Stimulated activated naive CD4-positive, alpha-beta T cell treated with Interleukin-2 at 50 U/mL for 16 hours (primary cell): ENCODE measurements around the gene FBXO24.

ENCODE experiments used
- DNase-seq: peaks from one replicate; lab custom pipeline; 2025; lab: John Stamatoyannopoulos, UW

FBXO24 gene

GRCh38 chr7:100574362-100575205 is 11.5 kb upstream of the FBXO24 start:
- no peak for DNase-seq

DNA sequence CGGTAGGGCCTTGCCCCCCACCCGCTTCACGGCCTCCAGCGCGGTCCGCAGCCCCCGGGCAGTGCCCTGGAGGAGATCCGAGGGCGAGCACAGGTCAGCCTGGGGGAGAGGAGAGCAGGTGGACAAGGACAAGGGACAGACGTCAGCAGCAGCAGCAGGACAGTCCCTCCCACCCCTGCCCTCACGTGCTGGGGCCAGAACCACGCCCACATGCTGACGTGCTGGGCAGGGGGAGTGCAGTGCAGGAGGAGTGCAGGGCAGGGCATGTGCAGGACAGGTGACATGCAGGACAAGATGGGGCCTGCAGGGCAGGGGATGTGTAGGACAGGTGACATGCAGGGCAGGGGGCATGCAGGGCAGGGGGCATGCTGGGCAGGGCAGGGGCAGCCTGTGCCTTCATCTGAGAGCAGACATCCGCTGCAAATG is 10.9 kb upstream of the FBXO24 start:
- DNase-seq = no peak

DNA sequence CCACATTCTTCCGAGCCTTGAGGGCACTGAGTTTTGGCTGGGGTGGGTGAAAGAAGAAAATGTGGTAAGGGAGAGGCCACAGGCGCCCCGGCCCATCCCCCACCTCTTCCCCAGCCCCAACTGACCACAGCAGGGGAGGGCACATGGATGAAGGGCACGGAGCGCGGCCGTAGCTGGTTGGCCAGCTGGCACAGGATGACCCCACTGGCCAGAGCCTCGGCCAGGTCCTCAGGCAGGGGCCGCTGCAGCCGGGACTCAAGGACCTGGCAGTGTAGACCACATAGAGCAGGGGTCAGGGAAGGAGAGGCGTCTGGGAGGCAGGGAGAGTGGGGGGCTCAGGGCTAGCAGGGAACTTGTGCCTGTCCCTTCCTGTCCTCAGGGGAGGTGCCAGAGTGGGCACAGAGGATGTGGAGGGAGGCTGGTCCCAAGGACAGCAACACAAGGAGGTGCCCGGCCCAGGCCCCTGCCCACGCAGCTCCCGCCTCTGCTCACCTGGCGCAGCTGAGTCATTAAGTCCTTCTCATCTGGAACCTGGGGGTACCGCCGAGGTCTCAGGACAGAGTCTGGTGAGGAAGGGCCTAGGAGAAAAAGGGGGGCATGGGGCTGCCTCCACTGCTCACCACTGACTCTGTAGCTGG is 10.3 kb upstream of the FBXO24 start:
- DNase-seq = no peak

GRCh38 chr7:100576384-100576993 is 9.6 kb upstream of the FBXO24 start:
- no peak for DNase-seq

GRCh38 chr7:100577103-100577502 is 9.0 kb upstream of the FBXO24 start:
- no peak for DNase-seq

GRCh38 chr7:100577507-100577906 is 8.6 kb upstream of the FBXO24 start:
- DNase-seq = no peak

DNA sequence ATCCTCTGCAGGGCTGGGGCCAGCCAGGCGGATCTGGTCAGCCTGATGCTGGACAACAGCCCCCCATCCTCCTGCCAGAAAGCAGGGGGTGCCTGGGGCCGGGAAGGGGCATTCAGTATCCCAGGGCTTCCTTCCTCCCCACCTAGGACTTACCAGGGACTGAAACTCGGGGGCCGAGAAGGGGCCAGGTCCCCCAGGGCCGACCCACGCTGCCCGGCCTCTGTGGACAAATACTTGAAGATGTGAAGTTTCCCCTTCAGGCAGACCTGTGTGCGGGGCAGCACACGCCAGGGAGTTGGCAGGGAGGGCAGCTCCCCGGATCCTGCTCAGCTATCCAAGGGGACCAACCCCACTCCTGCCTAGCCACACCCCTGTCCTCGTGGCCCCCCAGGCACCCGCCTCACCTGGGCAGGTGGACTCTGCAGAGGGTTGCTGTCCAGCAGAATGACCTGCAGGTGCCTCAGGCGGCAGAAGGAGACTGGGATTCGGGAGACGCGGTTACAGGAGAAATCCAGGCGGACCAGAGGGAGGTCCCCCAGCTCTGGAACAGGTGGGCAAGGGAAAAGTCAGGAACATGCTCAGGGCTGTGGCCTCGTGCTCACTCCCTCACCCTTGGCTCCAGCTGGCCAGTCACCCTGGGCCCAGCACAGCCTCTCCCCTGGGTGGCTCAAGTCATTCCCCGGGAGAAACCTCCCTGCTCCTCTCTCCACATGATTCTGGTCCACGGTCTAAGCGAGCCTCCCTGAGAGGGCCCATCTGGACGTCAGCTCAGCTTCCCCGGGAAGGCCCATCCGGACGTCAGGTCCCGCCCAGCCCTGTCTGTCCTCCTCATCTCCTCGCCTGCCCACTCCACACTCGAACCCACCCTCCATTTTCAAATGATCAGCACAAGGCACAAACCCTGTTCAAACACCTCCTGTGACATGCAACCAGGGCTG is 7.6 kb upstream of the FBXO24 start:
- no peak for DNase-seq

DNA sequence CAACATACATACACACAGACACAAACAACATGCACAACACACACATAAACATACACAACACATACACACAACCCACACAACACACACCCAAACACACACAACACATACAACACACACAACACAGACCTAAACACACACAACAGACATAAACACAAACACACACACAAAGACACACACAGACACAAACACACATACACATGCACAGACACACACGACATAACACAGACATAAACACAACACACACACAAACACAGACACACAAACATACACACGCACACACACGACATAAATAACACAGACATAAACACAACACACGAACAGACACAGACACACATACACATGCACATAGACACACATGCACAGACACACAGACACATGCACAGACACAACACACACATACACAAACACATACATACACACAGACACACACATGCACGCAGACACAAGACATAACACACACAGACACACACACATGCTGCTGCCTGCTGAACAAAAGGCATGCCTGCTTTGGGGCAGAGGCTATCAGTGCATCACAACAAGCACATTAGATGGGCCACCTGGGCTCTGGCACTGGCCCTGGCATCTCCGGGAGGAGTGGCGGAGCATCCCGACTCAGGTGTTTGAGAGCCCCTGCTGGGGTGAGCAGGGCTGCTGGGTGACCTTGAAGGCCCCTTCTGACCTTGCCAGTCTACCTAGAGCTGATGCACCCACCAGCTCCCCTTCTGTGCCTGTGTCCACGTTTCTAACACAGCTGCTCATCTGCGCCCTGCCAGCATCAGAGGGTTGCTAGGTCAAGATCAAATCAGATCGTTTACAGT is 5.5 kb upstream of the FBXO24 start:
- DNase-seq = no peak

GRCh38 chr7:100582041-100582579 is 4.0 kb upstream of the FBXO24 start:
- no peak for DNase-seq

DNA sequence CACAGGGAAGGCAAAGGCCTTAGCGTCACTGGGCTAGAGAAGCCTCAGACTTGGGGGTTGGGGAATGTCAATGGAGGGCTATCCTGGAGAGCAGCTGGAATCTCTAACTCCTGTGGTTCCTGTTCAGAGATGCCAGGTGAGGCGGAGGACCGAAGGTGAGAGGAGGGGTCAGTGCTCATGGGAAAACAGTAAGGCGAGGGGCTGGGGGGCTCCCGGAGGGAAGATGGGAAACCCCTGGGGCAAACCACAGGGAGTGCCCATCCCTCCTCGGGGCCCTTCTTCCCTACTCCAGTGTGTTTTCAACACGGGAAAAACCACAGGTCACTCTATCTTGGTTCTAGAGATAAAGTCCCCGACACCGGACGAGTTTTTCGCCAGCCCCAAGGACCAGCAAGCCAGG is 3.5 kb upstream of the FBXO24 start:
- DNase-seq = no peak

DNA sequence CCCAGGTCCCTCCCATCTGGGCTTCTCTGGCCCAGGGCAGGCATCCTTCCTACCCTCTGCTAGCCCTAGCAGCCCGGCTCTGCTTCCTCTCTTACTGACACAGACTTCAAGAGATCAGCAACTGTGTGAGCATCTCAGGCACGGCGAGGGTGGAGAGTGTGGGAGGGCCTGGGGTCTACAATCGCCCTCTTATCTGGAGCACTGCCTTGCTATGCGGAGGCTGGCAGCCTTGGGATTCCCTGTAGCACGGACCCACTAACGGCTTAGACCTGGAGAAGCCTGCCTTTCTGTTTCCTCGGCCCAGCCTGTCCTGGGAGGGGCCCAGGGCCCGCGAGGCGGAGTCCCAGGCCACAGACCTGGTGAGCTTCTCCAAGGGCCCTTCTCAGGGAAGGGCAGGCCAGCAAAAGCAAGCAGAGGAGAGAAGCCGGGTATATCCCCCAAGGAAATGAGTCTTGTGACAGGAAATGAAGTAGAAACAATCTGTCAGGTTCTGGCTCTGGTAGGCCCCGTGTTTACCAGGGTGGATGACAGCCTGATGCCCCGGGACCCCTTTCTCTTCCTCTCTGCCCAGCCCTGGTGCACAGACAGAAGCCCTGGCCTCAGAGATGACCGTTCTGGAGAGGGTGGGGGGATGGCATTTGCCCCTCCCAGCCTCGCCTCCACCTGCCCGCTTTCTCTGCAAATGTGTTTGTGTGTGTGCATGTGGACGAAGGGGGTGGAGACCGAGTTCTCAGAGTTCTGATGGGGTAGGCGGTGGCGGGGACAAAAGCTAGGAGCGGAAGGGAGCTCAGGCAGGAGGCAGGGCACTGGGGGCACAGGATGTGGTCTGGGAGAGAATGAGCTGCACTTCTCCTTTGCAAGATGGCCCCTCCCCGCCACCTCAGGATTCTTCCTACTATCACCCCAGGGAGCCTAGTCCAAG is 2.7 kb upstream of the FBXO24 start:
- DNase-seq = peak; percentile 59

DNA sequence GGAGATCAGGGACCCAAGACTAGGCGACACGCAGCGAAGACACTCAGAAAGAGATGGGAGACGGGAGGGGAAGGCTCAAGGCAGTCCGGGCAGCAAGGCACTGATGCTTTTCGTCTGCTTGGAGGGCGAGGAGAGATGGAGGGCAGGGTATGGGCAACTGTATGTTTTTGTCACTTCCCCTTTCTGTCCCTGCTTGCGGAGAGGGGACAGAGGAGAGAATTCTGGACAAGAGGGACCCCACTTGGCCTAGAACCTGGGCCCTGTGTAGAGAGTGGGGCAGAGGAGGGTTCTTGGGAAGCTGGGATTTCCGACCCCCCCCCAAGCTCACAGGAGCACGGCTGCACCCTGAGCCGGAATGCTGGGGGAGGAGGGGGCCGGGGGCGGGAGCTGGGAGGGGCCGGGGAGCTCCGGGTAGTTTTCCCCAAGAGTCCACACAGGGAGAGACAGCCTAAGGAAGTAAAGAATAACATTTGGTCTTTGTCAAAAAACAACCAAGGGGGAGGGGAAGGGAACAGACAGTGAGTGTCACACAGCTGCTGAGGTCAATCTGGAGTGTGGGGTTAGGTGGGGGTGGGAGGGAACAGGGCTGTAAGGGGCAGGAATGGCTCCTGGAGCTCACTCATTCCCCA is 2.0 kb upstream of the FBXO24 start:
- no peak for DNase-seq

GRCh38 chr7:100584683-100585510 is 1.2 kb upstream of the FBXO24 start:
- DNase-seq = no peak

DNA sequence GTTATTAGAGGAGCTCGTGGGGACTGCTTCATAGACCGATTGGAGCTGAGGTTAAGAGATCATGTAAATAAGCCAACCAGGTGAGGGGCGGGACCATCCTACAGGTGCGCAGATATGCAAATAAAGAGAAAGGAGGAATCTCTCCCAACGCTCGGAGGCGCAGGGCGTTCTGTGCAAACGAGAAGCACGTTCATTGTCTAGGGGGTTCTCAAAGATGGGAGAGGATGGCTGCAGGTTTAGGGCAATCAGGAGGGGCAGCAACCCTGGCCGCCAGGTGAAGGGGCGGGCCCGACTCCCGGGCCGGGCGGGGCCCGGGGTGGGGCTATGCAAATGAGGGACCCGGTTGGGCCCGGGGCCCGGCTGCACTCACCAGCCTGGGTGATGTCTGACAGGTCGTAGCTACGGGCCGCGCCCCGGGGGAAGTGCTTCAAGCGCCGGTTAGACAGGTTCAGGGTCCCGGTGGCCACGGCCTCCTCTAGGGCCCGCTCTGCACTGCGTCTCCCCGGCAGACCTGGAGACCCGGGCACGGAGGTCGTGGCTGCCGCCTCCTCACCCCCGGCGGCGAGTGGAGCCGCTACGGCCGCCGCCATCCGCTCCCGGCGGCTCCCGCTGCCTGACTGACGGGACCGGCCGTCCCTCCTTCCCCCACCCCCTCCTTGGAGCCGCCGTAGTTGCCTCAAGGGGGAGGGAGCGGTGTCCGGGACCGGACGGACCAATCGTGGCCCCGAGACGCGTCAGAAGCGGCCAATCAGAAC is 440 bp upstream of the FBXO24 start, which contains the start of gene LRCH4:
LRCH4 (minus strand) TSS at position 619 of the 755 bp plus-strand sequence; CDS start at position 590, 29 bp downstream.
- peak; percentile 36 for DNase-seq

- no peak for DNase-seq
Observed at GRCh38 chr7:100588438-100588837, 2.3 kb downstream of the FBXO24 start.

- DNase-seq = no peak
Observed at GRCh38 chr7:100589341-100589947, 3.3 kb downstream of the FBXO24 start.
